Adrenal gland (tissue), 12 donors: Measurements from ENCODE around the gene KIF6. TPM values are rescaled to one million over a fixed set of nuclear protein-coding genes. Genes with fewer than 3 reads are reported as not detected.
"Not testable (repeated sequence)": the region's sequence is repeated elsewhere in the genome, so short reads cannot be mapped to it uniquely, and the experiment has no call there.

ENCODE experiments used
- DNase-seq, 7 donors: peaks; one replicate each; pipeline ENCODE4 v3.0.0-alpha.2; 2019 to 2020
- H3K27ac ChIP-seq, 5 donors: fragments of 200-600 bp; sonication (generic) in 4 of 5; 1 replicate in 3 of 5; 2 replicates in 2 of 5; pipeline versions ENCODE4 v1.5.1 to v1.8.0; 2016 to 2020; ENCODE audit warnings: mild to moderate bottlenecking in 1 of 5
- H3K27me3 ChIP-seq: fragments of 200-600 bp; 2 replicates; pipeline ENCODE4 v1.8.0; 2021
- H3K36me3 ChIP-seq, 2 donors: fragments of 200-600 bp; replicated peaks in 1 of 2; 1 replicate in 1 of 2; 2 replicates in 1 of 2; pipeline versions ENCODE4 v1.5.1 to v1.8.0; 2018 to 2022
- H3K4me1 ChIP-seq, 2 donors: fragments of 200-600 bp; replicated peaks in 1 of 2; 1 replicate in 1 of 2; 2 replicates in 1 of 2; pipeline versions ENCODE4 v1.5.1 to v1.8.0; 2018 to 2021
- H3K4me3 ChIP-seq, 4 donors: fragments of 200-600 bp; sonication (generic) in 3 of 4; one replicate each; pipeline ENCODE4 v1.5.1; 2016 to 2018
- H3K9me3 ChIP-seq, 3 donors: fragments of 200-600 bp; sonication (generic) in 1 of 3; replicated peaks in 1 of 3; 1 replicate in 2 of 3; 2 replicates in 1 of 3; pipeline versions ENCODE4 v1.5.1 to v1.8.0; 2016 to 2021
- POLR2A ChIP-seq, 2 donors: fragments of 450-650 bp; IDR thresholded peaks; one replicate each; pipeline ENCODE4 v1.6.1; 2017; ENCODE audit warnings: antibody characterized with exemption in 2 of 2, mild to moderate bottlenecking in 2 of 2, moderate library complexity in 1 of 2
- WGBS, 4 donors: extraction: QIAGEN DNeasy Blood & Tissue Kit in 2 of 4; methylation state at CpG; one replicate each; pipeline versions ENCODE4 v1.1.5 to v1.1.7; 2013 to 2017; 5-methylcytosine and 5-hydroxymethylcytosine counted together
- intact Hi-C, 2 donors: fragments of 100-400 bp; cut with DNase I; formaldehyde crosslinking; loops; one replicate each; pipeline versions ENCODE4 v1.14.1 to v1.15.0; 2022 to 2023
- polyA plus RNA-seq, 3 donors: library from polyadenylated mRNA; stranded (reverse); fragments of 200-250 nt in 2 of 3; fragments of 350-450 nt in 1 of 3; fragmentation: Illumina TruSeq in 1 of 3; extraction: RNeasy Lipid Tissue Mini Kit (QIAGEN cat#74804) in 1 of 3; gene quantifications; one replicate each; pipeline ENCODE4 v1.2.3, GENCODE V29; 2013 to 2014
- total RNA-seq, 9 donors: library from RNA; depleted of rRNA in 4 of 9; stranded (reverse); fragments of >200 nt in 4 of 9; fragments of 120-200 nt in 1 of 9; fragmentation: NEBNext Ultra II Directional in 1 of 9; extraction: Animal tissue kit (Norgen Biotek cat#: 25700) in 1 of 9; gene quantifications; one replicate each; pipeline versions ENCODE4 v1.1.0 to v1.2.4, GENCODE V29; 2013 to 2023
- TF ChIP-seq, protein P1 (sequence below), 6 experiments: fragments of 450-650 bp in 4 of 6; fragments of 200-600 bp in 2 of 6; sonication (generic) in 1 of 6; IDR thresholded peaks; 1 replicate in 5 of 6; 2 replicates in 1 of 6; pipeline versions ENCODE4 v1.5.1 to v1.8.0; 2016 to 2021; ENCODE audit warnings: antibody characterized with exemption in 6 of 6, mild to moderate bottlenecking in 2 of 6, moderate library complexity in 1 of 6
- donor health status: healthy with polysubstance abuse.
- donor health status: Bipolar disorder and iron deficiency.
- donor health status: DM: yes; HTN: yes; CAD: no.
- donor health status: DM: no; HTN: no; CAD: no.
- donor health status: DM: no; HTN: no; CAD: no.
- donor health status: DM: yes; HTN: yes; CAD: no.

Gene KIF6
- total and polyA plus RNA-seq, 12 donors: 0.52 to 4.2 (median 0.73) TPM

DNA sequence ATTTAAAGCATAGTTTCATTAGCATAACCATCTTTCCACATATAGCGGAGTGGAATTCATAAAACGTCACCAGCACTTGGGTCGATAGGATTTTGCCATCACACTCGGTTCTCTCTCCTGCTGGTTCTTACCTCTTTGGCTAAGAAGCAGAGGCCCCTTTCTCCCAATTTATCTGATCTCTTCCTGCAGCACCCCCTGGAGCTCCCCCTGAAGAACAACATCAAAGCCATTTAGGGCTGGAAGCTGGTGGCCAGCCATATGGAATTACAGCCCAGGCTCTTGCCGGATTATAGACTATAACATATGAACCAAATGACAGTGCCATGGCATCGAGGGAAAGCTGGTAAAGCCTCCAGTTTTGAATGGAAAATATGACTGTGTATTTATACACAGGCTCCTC, 6.4 kb upstream of the KIF6 start:
- H3K4me3 ChIP-seq: no peak overlapping the region
- TF ChIP-seq, protein P1, sequence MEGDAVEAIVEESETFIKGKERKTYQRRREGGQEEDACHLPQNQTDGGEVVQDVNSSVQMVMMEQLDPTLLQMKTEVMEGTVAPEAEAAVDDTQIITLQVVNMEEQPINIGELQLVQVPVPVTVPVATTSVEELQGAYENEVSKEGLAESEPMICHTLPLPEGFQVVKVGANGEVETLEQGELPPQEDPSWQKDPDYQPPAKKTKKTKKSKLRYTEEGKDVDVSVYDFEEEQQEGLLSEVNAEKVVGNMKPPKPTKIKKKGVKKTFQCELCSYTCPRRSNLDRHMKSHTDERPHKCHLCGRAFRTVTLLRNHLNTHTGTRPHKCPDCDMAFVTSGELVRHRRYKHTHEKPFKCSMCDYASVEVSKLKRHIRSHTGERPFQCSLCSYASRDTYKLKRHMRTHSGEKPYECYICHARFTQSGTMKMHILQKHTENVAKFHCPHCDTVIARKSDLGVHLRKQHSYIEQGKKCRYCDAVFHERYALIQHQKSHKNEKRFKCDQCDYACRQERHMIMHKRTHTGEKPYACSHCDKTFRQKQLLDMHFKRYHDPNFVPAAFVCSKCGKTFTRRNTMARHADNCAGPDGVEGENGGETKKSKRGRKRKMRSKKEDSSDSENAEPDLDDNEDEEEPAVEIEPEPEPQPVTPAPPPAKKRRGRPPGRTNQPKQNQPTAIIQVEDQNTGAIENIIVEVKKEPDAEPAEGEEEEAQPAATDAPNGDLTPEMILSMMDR (IDR thresholded peaks at IDR 0.05): no peak
- no peak for TF ChIP-seq POLR2A (IDR thresholded peaks at IDR 0.05)
- no peaks in the 10 kb centered on the region for H3K9me3 ChIP-seq
- no peaks in the 10 kb centered on the region for H3K36me3 ChIP-seq
- 80 to 92% (median 86%) methylated on average over 6 of the region's 6 CpGs for WGBS, 4 donors
- H3K27me3 ChIP-seq: no peaks in the 10 kb centered on the region
- H3K4me1 ChIP-seq: no peaks in the 10 kb centered on the region
- intact Hi-C loops: no loop called here
- no peak overlapping the region for H3K27ac ChIP-seq
- no peak for DNase-seq

GRCh38 chr6:39729945-39730344, 4.7 kb upstream of the KIF6 start:
- no peak for DNase-seq
- no peak overlapping the region for H3K4me3 ChIP-seq
- no peaks in the 10 kb centered on the region for H3K9me3 ChIP-seq
- TF ChIP-seq, protein P1 (IDR thresholded peaks at IDR 0.05): no peak
- TF ChIP-seq POLR2A (IDR thresholded peaks at IDR 0.05): no peak
- H3K27ac ChIP-seq: no peak overlapping the region
- H3K27me3 ChIP-seq: no peaks in the 10 kb centered on the region
- H3K4me1 ChIP-seq: peaks cover 3 to 4% of the 10 kb centered on the region in 2 donors
- H3K36me3 ChIP-seq: no peaks in the 10 kb centered on the region
- intact Hi-C loops: no loop called here

- whole genome bisulfite sequencing, 4 donors: 41 to 57% (median 53%) methylated on average over 13 to 14 of the region's 14 CpGs
- peaks cover 3 to 8% of the 10 kb centered on the region in 2 donors for H3K4me1 ChIP-seq
- no peaks in the 10 kb centered on the region for H3K27me3 ChIP-seq
- no peak for TF ChIP-seq POLR2A (IDR thresholded peaks at IDR 0.05)
- TF ChIP-seq, protein P1 (IDR thresholded peaks at IDR 0.05): no peak
- no peaks in the 10 kb centered on the region for H3K9me3 ChIP-seq
- H3K4me3 ChIP-seq: peak overlapping the region in 2 of 4 donors; percentile 59 to 62
- no peaks in the 10 kb centered on the region for H3K36me3 ChIP-seq
- intact Hi-C loops: no loop called here
- no peak for DNase-seq
- no peak overlapping the region for H3K27ac ChIP-seq
Observed at GRCh38 chr6:39725632-39725997, 407 bp upstream of the KIF6 start.

DNA sequence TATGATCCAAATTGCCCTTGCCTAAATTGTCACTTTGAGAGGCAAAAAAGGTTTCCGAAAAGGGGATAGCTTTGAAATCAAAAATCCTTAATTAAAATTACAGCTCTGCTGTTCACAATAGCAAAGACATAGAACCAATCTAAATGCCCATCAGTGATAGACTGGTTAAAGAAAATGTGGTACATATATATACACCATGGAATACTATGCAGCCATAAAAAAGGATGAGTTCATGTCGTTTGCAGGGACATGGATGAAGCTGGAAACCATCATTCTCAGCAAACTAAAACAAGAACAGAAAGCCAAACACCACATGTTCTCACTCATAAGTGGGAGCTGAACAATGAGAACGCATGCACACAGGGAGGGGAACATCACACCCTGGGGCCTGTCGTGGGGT, 1.9 kb downstream of the KIF6 start:
- H3K9me3 ChIP-seq, H3K27ac ChIP-seq, DNase-seq, H3K4me3 ChIP-seq, H3K4me1 ChIP-seq, H3K27me3 ChIP-seq, intact Hi-C loops, H3K36me3 ChIP-seq: not testable (repeated sequence)
- WGBS, 4 donors: 95 to 96% (median 96%) methylated on average over 4 of the region's 4 CpGs

GRCh38 chr6:39714802-39715201, 10.4 kb downstream of the KIF6 start:
- H3K36me3 ChIP-seq: no peaks in the 10 kb centered on the region
- H3K4me3 ChIP-seq: no peak overlapping the region
- TF ChIP-seq, protein P1 (IDR thresholded peaks at IDR 0.05): no peak
- TF ChIP-seq POLR2A (IDR thresholded peaks at IDR 0.05): no peak
- H3K9me3 ChIP-seq: no peaks in the 10 kb centered on the region
- intact Hi-C loops: no loop called here
- no peak overlapping the region for H3K27ac ChIP-seq
- no peak for DNase-seq
- H3K4me1 ChIP-seq: no peaks in the 10 kb centered on the region
- no peaks in the 10 kb centered on the region for H3K27me3 ChIP-seq
